Sciatic nerve (tissue), 2 donors: ENCODE data around the gene TENT5D. TPM values are rescaled to one million over a fixed set of nuclear protein-coding genes. Genes with fewer than 3 reads are reported as not detected.
"Not testable (repeated sequence)": the region's sequence is repeated elsewhere in the genome, so short reads cannot be mapped to it uniquely, and the experiment has no call there.

Experiments used
- ATAC-seq: fragments of 200-7000 bp; cut with Tn5 transposase; one replicate; pipeline ENCODE4 v1.9.1; 2020; ENCODE audit warnings: mild to moderate bottlenecking, moderate library complexity
- DNase-seq: peaks from one replicate; pipeline ENCODE4 v3.0.0-alpha.2; 2020; ENCODE audit warnings: low spot score
- intact Hi-C: fragments of 100-400 bp; cut with DNase I; formaldehyde crosslinking; loops from one replicate; pipeline ENCODE4 v1.14.2; 2022
- total RNA-seq: library from RNA; stranded (reverse); fragmentation: NEBNext Ultra II Directional; extraction: Animal tissue kit (Norgen Biotek cat#: 25700); gene quantifications from one replicate; pipeline ENCODE4 v1.2.1, GENCODE V29; 2021
- donor health status: DM: no; HTN: no; CAD: no.
- donor health status: DM: no; HTN: no; CAD: no.

TENT5D gene
- not detected for total RNA-seq

GRCh38 chrX:80420147-80420546, at the start of gene TENT5D:
TENT5D (plus strand) TSS chrX:80420447; CDS start chrX:80442540, 22,093 bp downstream.
- intact Hi-C loops: no loop called here
- DNase-seq (no peak), ATAC-seq (no peak)

- DNase-seq, ATAC-seq, intact Hi-C loops: not testable (repeated sequence)
Measured at GRCh38 chrX:80385651-80386050, 34.6 kb upstream of the TENT5D start.

GRCh38 chrX:80388206-80388605, 32.0 kb upstream of the TENT5D start:
- intact Hi-C loops: no loop called here
- no peak for ATAC-seq
- DNase-seq: no peak

DNA sequence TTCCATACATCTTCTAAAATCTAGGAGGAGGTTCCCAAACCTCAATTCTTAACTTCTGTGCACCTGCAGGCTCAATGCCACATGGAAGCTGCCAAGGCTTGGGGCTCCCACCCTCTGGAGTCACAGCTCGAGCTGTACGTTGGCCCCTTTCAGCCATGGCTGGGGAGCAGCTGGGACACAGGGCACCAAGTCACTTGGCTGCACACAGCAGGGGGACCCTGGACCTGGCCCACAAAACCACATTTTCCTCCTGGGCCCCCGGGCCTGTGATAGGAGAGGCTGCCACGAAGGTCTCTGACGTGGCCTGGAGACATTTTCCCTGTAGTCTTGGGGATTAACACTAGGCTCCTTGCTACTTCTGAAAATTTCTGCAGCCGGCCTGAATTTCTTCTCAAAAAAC, 8.2 kb upstream of the TENT5D start:
- ATAC-seq (no peak), DNase-seq (no peak)
- intact Hi-C loops: no loop called here

DNA sequence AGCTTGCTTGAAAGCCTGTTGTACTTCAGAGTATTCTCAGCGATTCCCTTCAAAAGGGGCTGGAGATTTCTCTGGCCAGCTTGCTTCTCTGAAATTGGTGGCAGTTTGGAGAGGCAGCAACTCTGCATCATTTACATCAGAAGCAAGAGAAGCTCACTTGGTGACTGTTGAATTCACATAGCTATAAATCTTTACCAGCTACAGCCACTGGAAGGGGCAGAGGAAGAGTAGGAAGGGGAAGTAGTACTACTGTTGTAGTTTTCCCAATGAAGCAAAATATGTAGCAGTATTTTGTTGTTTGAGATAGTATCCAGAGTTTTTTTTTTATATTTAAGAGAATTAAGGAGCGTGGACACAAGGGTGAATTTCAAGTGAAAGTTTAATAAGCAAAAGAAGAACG, 2.8 kb downstream of the TENT5D start:
- no peak for ATAC-seq
- intact Hi-C loops: no loop called here
- DNase-seq: no peak

DNA sequence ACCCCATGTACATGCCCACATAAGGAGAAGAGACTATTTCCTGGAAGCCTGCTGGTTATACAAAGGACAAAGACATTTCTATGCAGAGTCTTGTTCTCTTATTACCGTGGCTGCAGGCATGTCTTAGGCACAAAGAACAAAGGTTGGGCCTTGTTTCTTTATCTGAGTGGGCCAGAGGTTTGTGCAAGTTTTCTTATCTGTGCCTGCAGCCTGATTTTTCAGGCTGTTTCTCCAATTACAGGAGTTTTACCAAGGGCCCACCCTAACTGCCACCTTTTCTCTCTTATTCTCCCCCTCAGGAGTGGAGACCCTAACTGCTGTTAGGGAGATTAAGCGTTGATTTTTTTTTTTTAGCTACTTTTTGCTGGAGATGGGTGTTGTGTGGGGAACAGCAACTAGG, 3.5 kb downstream of the TENT5D start:
- ATAC-seq (no peak), DNase-seq (no peak)
- intact Hi-C loops: no loop called here

GRCh38 chrX:80430826-80431504, 10.7 kb downstream of the TENT5D start:
- intact Hi-C loops: no loop called here
- DNase-seq (no peak), ATAC-seq (no peak)

DNA sequence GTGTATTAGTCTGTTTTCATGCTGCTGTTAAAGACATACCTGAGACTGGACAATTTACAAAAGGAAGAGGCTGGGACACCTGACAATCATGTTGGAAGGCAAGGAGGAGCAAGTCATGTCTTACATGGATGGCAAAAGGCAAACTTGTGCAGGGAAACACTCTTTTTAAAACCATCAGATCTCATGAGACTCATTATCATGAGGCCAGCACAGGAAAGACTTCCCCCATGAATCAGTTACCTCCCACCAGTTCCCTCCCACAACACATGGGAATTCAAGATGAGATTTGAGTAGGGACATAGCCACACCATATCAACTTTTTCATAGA, 11.2 kb downstream of the TENT5D start:
- DNase-seq (no peak), ATAC-seq (no peak)
- intact Hi-C loops: no loop called here

GRCh38 chrX:80432441-80432840, 12.2 kb downstream of the TENT5D start:
- DNase-seq: no peak
- intact Hi-C loops: no loop called here
- no peak for ATAC-seq

DNA sequence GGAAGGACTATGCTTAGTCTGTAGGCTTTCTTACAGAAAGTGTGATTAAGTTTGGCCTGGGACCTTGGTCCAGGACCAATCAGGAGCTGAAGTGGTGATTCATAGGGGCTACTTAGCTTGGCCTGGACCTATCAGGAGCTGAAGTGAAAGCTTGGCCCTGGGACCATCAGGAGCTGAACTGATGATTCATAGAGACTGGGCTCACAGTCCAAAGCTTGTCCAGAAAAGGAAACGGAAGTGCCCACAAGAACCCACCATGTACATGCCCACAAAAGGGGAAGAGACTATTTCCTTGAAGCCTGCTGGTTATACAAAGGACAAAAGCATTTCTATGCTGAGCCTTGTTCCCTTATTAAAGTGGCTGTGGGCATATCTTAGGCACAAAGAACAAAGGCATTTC, 12.6 kb downstream of the TENT5D start:
- intact Hi-C loops: no loop called here
- ATAC-seq (peak; percentile 78), DNase-seq (no peak)

DNA sequence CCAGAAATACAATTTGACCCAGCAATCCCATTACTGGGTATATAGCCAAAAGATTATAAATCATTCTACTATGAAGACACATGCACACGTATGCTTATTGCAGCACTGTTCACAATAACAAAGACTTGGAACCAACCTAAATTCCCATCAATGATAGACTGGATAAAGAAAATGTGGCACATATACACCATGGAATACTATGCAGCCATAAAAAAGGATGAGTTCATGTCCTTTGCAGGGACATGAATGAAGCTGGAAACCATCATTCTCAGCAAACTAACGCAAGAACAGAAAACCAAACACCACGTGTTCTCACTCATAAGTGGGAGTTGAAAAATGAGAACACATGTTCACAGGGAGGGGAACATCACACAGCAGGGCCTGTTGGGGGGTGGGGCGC, 47.9 kb downstream of the TENT5D start:
- intact Hi-C loops, ATAC-seq, DNase-seq: not testable (repeated sequence)

GRCh38 chrX:80471582-80471981, 51.3 kb downstream of the TENT5D start:
- ATAC-seq (no peak), DNase-seq (no peak)
- intact Hi-C loops: no loop called here

- intact Hi-C loops: no loop called here
- no peak for DNase-seq
- no peak for ATAC-seq
Measured at GRCh38 chrX:80485543-80485942, 65.3 kb downstream of the TENT5D start.

- DNase-seq: no peak
- intact Hi-C loops: no loop called here
- ATAC-seq: no peak
Measured at GRCh38 chrX:80486299-80486698, 66.1 kb downstream of the TENT5D start.

- intact Hi-C loops: no loop called here
- ATAC-seq: no peak
Measured at GRCh38 chrX:80489166-80489565, 68.9 kb downstream of the TENT5D start.

More at GRCh38 chrX:80489166-80489565, 68.9 kb downstream of the TENT5D start:
- no peak for DNase-seq
